Keratinocyte (primary cell): ENCODE results near the gene RABEP1. TPM values are rescaled to one million over a fixed set of nuclear protein-coding genes. Genes with fewer than 3 reads are reported as not detected.
A peak's percentile ranks its signal among the peaks of the same experiment; 100 is the strongest.

Experiments
- DNase-seq: peaks from one replicate; pipeline ENCODE4 v3.0.0-alpha.2; 2011; ENCODE audit warnings: low read depth, missing footprints, low spot score
- FAIRE-seq: peaks from 2 replicates; lab custom pipeline; 2011; peaks lifted over from hg19 to GRCh38; lab: Jason Lieb, UNC
- H2AFZ ChIP-seq: 2 replicates; pipeline ENCODE4 v1.6.0; 2012; ENCODE audit warnings: low read length, control low read depth, inconsistent platforms; ENCODE audit not compliant: control insufficient read depth
- H3K27ac ChIP-seq: 2 replicates; pipeline ENCODE4 v1.5.1; 2011; ENCODE audit warnings: low read length; ENCODE audit not compliant: control insufficient read depth, insufficient read depth
- H3K27me3 ChIP-seq: 3 replicates; pipeline ENCODE4 v1.6.0; 2011; ENCODE audit warnings: low read length; ENCODE audit not compliant: control insufficient read depth, insufficient read depth; ENCODE audit errors: extremely low read depth
- H3K36me3 ChIP-seq, 2 experiments: 2 replicates in 1 of 2; 3 replicates in 1 of 2; pipeline ENCODE4 v1.5.1; 2011; ENCODE audit warnings: low read length in 2 of 2, mild to moderate bottlenecking in 1 of 2; ENCODE audit not compliant: control insufficient read depth in 2 of 2, insufficient read depth in 2 of 2; ENCODE audit errors: extremely low read depth in 1 of 2
- H3K4me1 ChIP-seq: 3 replicates; pipeline ENCODE4 v1.5.1; 2011; ENCODE audit warnings: low read length; ENCODE audit not compliant: control insufficient read depth, insufficient read depth; ENCODE audit errors: extremely low read depth
- H3K4me2 ChIP-seq: 3 replicates; pipeline ENCODE4 v1.6.0; 2011; ENCODE audit warnings: low read depth, low read length; ENCODE audit not compliant: control insufficient read depth, insufficient read depth; ENCODE audit errors: extremely low read depth
- H3K4me3 ChIP-seq, 3 experiments: fragments of 200-600 bp in 1 of 3; sonication (generic) in 1 of 3; 2 replicates in 2 of 3; 3 replicates in 1 of 3; pipeline ENCODE4 v1.5.1; 2011 to 2016; ENCODE audit warnings: low read length in 3 of 3, mild to moderate bottlenecking in 3 of 3, control low read depth in 2 of 3, inconsistent platforms in 1 of 3, low read depth in 1 of 3, mixed read lengths in 1 of 3, mixed run types in 1 of 3, moderate library complexity in 1 of 3; ENCODE audit not compliant: control insufficient read depth in 2 of 3, insufficient read depth in 2 of 3; ENCODE audit errors: extremely low read depth in 1 of 3
- H3K79me2 ChIP-seq: 2 replicates; pipeline ENCODE4 v1.6.0; 2012; ENCODE audit warnings: low read length; ENCODE audit not compliant: control insufficient read depth, insufficient read depth
- H3K9ac ChIP-seq: 3 replicates; pipeline ENCODE4 v1.6.0; 2011; ENCODE audit warnings: low read length; ENCODE audit not compliant: control insufficient read depth, insufficient read depth; ENCODE audit errors: extremely low read depth
- H3K9me1 ChIP-seq: 3 replicates; pipeline ENCODE4 v1.6.0; 2011; ENCODE audit warnings: low read length; ENCODE audit not compliant: control insufficient read depth, insufficient read depth; ENCODE audit errors: extremely low read depth
- H3K9me3 ChIP-seq: 2 replicates; pipeline ENCODE4 v1.5.1; 2012; ENCODE audit warnings: low read depth, low read length; ENCODE audit not compliant: control insufficient read depth
- H4K20me1 ChIP-seq: 3 replicates; pipeline ENCODE4 v1.6.0; 2011; ENCODE audit warnings: low read length; ENCODE audit not compliant: control insufficient read depth, insufficient read depth; ENCODE audit errors: extremely low read depth
- CTCF ChIP-seq, 3 experiments: IDR thresholded peaks in 1 of 3; conservative IDR thresholded peaks in 1 of 3; optimal IDR thresholded peaks in 1 of 3; 2 replicates in 2 of 3; 3 replicates in 1 of 3; pipeline versions ENCODE3 to v1.5.1; 2011; ENCODE audit warnings: low read length in 3 of 3, mild to moderate bottlenecking in 3 of 3, moderate library complexity in 2 of 3, control low read depth in 1 of 3, inconsistent platforms in 1 of 3; ENCODE audit not compliant: insufficient read depth in 2 of 3; ENCODE audit errors: extremely low read depth in 1 of 3
- EZH2 ChIP-seq: IDR thresholded peaks from one replicate; pipeline ENCODE4 v1.6.1; 2012; ENCODE audit warnings: inconsistent platforms, mild to moderate bottlenecking, low read length, moderate library complexity
- dilution Hi-C: fragments of 300-500 bp; cut with MboI; formaldehyde crosslinking; loops from one replicate; pipeline ENCODE4 v1.7.0; 2020; ENCODE audit warnings: low sequenced_read_pairs; ENCODE audit not compliant: extremely low pct_ligation_motif_present
- polyA plus RNA-seq, 5 experiments: library from polyadenylated mRNA; depleted of rRNA in 3 of 5; stranded (reverse) in 3 of 5; stranded (forward) in 1 of 5; unstranded in 1 of 5; fragments of >200 nt; gene quantifications; 1 replicate in 1 of 5; 2 replicates in 3 of 5; 3 replicates in 1 of 5; pipeline versions ENCODE4 v1.2.1 to v1.2.3, GENCODE V29; 2011 to 2012; ENCODE audit warnings: missing spikeins in 2 of 5, low read depth in 1 of 5, low replicate concordance in 1 of 5

The RABEP1 gene
- polyA plus RNA-seq, 1 donor (not counting 4 experiments of a cell fraction or from before 2014, with no cell fraction given), result 27.1 TPM

GRCh38 chr17:5410594-5411272 lies 128.6 kb downstream of the RABEP1 start:
- TF ChIP-seq EZH2, result no peak
- TF ChIP-seq CTCF (optimal IDR thresholded peaks at IDR 0.05 in 1 of 3, IDR thresholded peaks at IDR 0.05 in 1 of 3, conservative IDR thresholded peaks at IDR 0.05 in 1 of 3; ENCODE audit: extremely low read depth in 1 of 3, insufficient read depth in 2 of 3, low read length in 3 of 3), result no peak
- FAIRE-seq, result no peak
- H2AFZ ChIP-seq, result no peak overlapping the region
- H3K9me1 ChIP-seq, result peaks cover 3% of the 10 kb centered on the region
- H3K36me3 ChIP-seq, result peaks cover 34 to 44% of the 10 kb centered on the region in 2 experiments
- no peaks in the 10 kb centered on the region for H4K20me1 ChIP-seq
- H3K4me3 ChIP-seq, result no peak overlapping the region
- no peaks in the 10 kb centered on the region for H3K9me3 ChIP-seq
- H3K27me3 ChIP-seq, result no peaks in the 10 kb centered on the region
- H3K79me2 ChIP-seq, result peaks cover 20% of the 10 kb centered on the region
- H3K27ac ChIP-seq, result no peak overlapping the region
- no peak for DNase-seq
- H3K4me1 ChIP-seq, result peaks cover 13% of the 10 kb centered on the region
- dilution Hi-C loops, result no loop called here
- no peak overlapping the region for H3K4me2 ChIP-seq
- no peak overlapping the region for H3K9ac ChIP-seq

GRCh38 chr17:5413682-5414081 lies 131.6 kb downstream of the RABEP1 start:
- peaks cover 22% of the 10 kb centered on the region for H3K4me1 ChIP-seq
- peak overlapping the region; percentile 57 for H3K9ac ChIP-seq
- FAIRE-seq, result peak; percentile 93
- no peaks in the 10 kb centered on the region for H3K9me3 ChIP-seq
- H4K20me1 ChIP-seq, result no peaks in the 10 kb centered on the region
- H3K36me3 ChIP-seq, result peaks cover 18 to 34% of the 10 kb centered on the region in 2 experiments
- peaks cover 3% of the 10 kb centered on the region for H3K9me1 ChIP-seq
- H2AFZ ChIP-seq, result no peak overlapping the region
- peak overlapping the region; percentile 78 for H3K27ac ChIP-seq
- H3K4me3 ChIP-seq, result no peak overlapping the region
- no peak for DNase-seq
- H3K4me2 ChIP-seq, result peak overlapping the region; percentile 74
- no peaks in the 10 kb centered on the region for H3K27me3 ChIP-seq
- no peak for TF ChIP-seq EZH2
- no peak for TF ChIP-seq CTCF (optimal IDR thresholded peaks at IDR 0.05 in 1 of 3, IDR thresholded peaks at IDR 0.05 in 1 of 3, conservative IDR thresholded peaks at IDR 0.05 in 1 of 3; ENCODE audit: extremely low read depth in 1 of 3, insufficient read depth in 2 of 3, low read length in 3 of 3)
- peaks cover 44% of the 10 kb centered on the region for H3K79me2 ChIP-seq
- dilution Hi-C loops, result no loop called here
